ENCODE measurements around the gene GALNT18. TPM values are rescaled to one million over a fixed set of nuclear protein-coding genes. Genes with fewer than 3 reads are reported as not detected.

The GALNT18 gene
- total RNA-seq, 1 experiment from 2014 or later, result 1.7 TPM

DNA sequence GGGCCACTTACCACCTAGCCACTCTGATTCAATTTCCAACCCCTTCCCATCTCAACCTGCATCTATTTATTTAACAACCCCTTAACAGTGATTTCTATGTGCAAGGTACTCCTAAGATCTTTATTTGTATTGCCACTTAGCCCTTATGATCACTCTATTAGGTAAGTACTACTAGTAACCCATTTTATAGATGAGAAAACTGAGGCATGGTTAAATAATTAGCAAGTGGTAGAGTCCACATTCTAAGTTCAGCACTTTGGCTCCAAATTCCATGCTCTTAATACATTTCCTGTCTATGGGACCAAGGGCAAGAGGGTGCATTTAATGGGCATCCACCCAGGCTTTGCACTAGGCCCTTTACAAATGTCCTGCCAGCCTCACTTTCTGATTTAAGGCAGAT is 230.6 kb downstream of the GALNT18 start:
- Histone ChIP-seq H4K91ac (ENCODE audit: insufficient read length, low read depth, low read length) (no peak overlapping the region), H3K4ac (ENCODE audit: low read depth, low read length) (no peak overlapping the region), H3K14ac (ENCODE audit: insufficient read depth, low read length) (no peak overlapping the region), H3K79me2 (ENCODE audit: insufficient read depth, low read length) (no peaks in the 10 kb centered on the region), H2BK5ac (ENCODE audit: insufficient read length, low read length) (no peak overlapping the region), H3K9me3 (ENCODE audit: control insufficient read depth, low read depth, low read length) (no peaks in the 10 kb centered on the region), H3K27me3 (ENCODE audit: insufficient read depth, low read length) (no peaks in the 10 kb centered on the region), H3K9ac (ENCODE audit: extremely low read depth, insufficient read length, low read length) (no peak overlapping the region), H3T11ph (ENCODE audit: low read length) (no peak overlapping the region), H3K18ac (ENCODE audit: insufficient read length, low read depth, low read length) (no peak overlapping the region), H3K56ac (ENCODE audit: insufficient read length, low read depth, low read length) (no peak overlapping the region), H3K27ac (ENCODE audit: insufficient read length, low read depth, low read length) (no peak overlapping the region), H4K5ac (ENCODE audit: insufficient read length, low read depth, low read length) (no peak overlapping the region), H2AFZ (ENCODE audit: low read length) (no peak overlapping the region), H2BK12ac (ENCODE audit: insufficient read length, low read depth, low read length) (no peak overlapping the region), H3K79me1 (ENCODE audit: insufficient read depth, low read depth, low read length, poor library complexity, severe bottlenecking) (no peaks in the 10 kb centered on the region), H3K4me2 (ENCODE audit: insufficient read depth, insufficient read length, low read length) (no peak overlapping the region), H4K8ac (replicated peaks; ENCODE audit: insufficient read length, low read depth, low read length) (no peak overlapping the region), H4K20me1 (ENCODE audit: control insufficient read depth, insufficient read depth, insufficient read length) (no peaks in the 10 kb centered on the region), H3K4me1 (ENCODE audit: insufficient read depth, low read length) (no peaks in the 10 kb centered on the region; the same call in 1 of the 2 replicates), H3K23ac (ENCODE audit: insufficient read length, low read depth, low read length) (no peak overlapping the region), H2AK5ac (ENCODE audit: insufficient read length, low read length) (no peak overlapping the region), H2BK20ac (ENCODE audit: low read depth, low read length, poor library complexity, severe bottlenecking) (no peak overlapping the region), H2BK120ac (ENCODE audit: low read depth, low read length, poor library complexity, severe bottlenecking) (no peak overlapping the region), H2BK15ac (ENCODE audit: low read depth, low read length) (no peak overlapping the region), H3K23me2 (ENCODE audit: insufficient read length, low read depth, low read length, poor library complexity, severe bottlenecking) (no peaks in the 10 kb centered on the region)
- Mint-ChIP-seq H3K27me3 (ENCODE audit: low read depth) (peaks cover 7% of the 10 kb centered on the region), H3K27ac (no peak overlapping the region), H3K36me3 (ENCODE audit: insufficient read depth in 1 of 3, low read depth in 3 of 3) (no peaks in the 10 kb centered on the region), H3K4me3 (no peak overlapping the region; a peak in 1 of 5 replicates), H3K4me1 (peaks cover 17 to 26% of the 10 kb centered on the region in 2 experiments), H3K9me3 (no peaks in the 10 kb centered on the region)
- DNase-seq, result no peak
- TF ChIP-seq, protein P1, sequence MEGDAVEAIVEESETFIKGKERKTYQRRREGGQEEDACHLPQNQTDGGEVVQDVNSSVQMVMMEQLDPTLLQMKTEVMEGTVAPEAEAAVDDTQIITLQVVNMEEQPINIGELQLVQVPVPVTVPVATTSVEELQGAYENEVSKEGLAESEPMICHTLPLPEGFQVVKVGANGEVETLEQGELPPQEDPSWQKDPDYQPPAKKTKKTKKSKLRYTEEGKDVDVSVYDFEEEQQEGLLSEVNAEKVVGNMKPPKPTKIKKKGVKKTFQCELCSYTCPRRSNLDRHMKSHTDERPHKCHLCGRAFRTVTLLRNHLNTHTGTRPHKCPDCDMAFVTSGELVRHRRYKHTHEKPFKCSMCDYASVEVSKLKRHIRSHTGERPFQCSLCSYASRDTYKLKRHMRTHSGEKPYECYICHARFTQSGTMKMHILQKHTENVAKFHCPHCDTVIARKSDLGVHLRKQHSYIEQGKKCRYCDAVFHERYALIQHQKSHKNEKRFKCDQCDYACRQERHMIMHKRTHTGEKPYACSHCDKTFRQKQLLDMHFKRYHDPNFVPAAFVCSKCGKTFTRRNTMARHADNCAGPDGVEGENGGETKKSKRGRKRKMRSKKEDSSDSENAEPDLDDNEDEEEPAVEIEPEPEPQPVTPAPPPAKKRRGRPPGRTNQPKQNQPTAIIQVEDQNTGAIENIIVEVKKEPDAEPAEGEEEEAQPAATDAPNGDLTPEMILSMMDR (conservative IDR thresholded peaks at IDR 0.05), result no peak
